Keratinocyte (primary cell): ENCODE measurements around the gene ANAPC16. TPM values are rescaled to one million over a fixed set of nuclear protein-coding genes. Genes with fewer than 3 reads are reported as not detected.

Experiments
- DNase-seq: peaks from one replicate; pipeline ENCODE4 v3.0.0-alpha.2; 2011; ENCODE audit warnings: low read depth, missing footprints, low spot score
- FAIRE-seq: peaks from 2 replicates; lab custom pipeline; 2011; peaks lifted over from hg19 to GRCh38; lab: Jason Lieb, UNC
- H2AFZ ChIP-seq: 2 replicates; pipeline ENCODE4 v1.6.0; 2012; ENCODE audit warnings: low read length, control low read depth, inconsistent platforms; ENCODE audit not compliant: control insufficient read depth
- H3K27ac ChIP-seq: 2 replicates; pipeline ENCODE4 v1.5.1; 2011; ENCODE audit warnings: low read length; ENCODE audit not compliant: control insufficient read depth, insufficient read depth
- H3K27me3 ChIP-seq: 3 replicates; pipeline ENCODE4 v1.6.0; 2011; ENCODE audit warnings: low read length; ENCODE audit not compliant: control insufficient read depth, insufficient read depth; ENCODE audit errors: extremely low read depth
- H3K36me3 ChIP-seq, 2 experiments: 2 replicates in 1 of 2; 3 replicates in 1 of 2; pipeline ENCODE4 v1.5.1; 2011; ENCODE audit warnings: low read length in 2 of 2, mild to moderate bottlenecking in 1 of 2; ENCODE audit not compliant: control insufficient read depth in 2 of 2, insufficient read depth in 2 of 2; ENCODE audit errors: extremely low read depth in 1 of 2
- H3K4me1 ChIP-seq: 3 replicates; pipeline ENCODE4 v1.5.1; 2011; ENCODE audit warnings: low read length; ENCODE audit not compliant: control insufficient read depth, insufficient read depth; ENCODE audit errors: extremely low read depth
- H3K4me2 ChIP-seq: 3 replicates; pipeline ENCODE4 v1.6.0; 2011; ENCODE audit warnings: low read depth, low read length; ENCODE audit not compliant: control insufficient read depth, insufficient read depth; ENCODE audit errors: extremely low read depth
- H3K4me3 ChIP-seq, 3 experiments: fragments of 200-600 bp in 1 of 3; sonication (generic) in 1 of 3; 2 replicates in 2 of 3; 3 replicates in 1 of 3; pipeline ENCODE4 v1.5.1; 2011 to 2016; ENCODE audit warnings: low read length in 3 of 3, mild to moderate bottlenecking in 3 of 3, control low read depth in 2 of 3, inconsistent platforms in 1 of 3, low read depth in 1 of 3, mixed read lengths in 1 of 3, mixed run types in 1 of 3, moderate library complexity in 1 of 3; ENCODE audit not compliant: control insufficient read depth in 2 of 3, insufficient read depth in 2 of 3; ENCODE audit errors: extremely low read depth in 1 of 3
- H3K79me2 ChIP-seq: 2 replicates; pipeline ENCODE4 v1.6.0; 2012; ENCODE audit warnings: low read length; ENCODE audit not compliant: control insufficient read depth, insufficient read depth
- H3K9ac ChIP-seq: 3 replicates; pipeline ENCODE4 v1.6.0; 2011; ENCODE audit warnings: low read length; ENCODE audit not compliant: control insufficient read depth, insufficient read depth; ENCODE audit errors: extremely low read depth
- H3K9me1 ChIP-seq: 3 replicates; pipeline ENCODE4 v1.6.0; 2011; ENCODE audit warnings: low read length; ENCODE audit not compliant: control insufficient read depth, insufficient read depth; ENCODE audit errors: extremely low read depth
- H3K9me3 ChIP-seq: 2 replicates; pipeline ENCODE4 v1.5.1; 2012; ENCODE audit warnings: low read depth, low read length; ENCODE audit not compliant: control insufficient read depth
- H4K20me1 ChIP-seq: 3 replicates; pipeline ENCODE4 v1.6.0; 2011; ENCODE audit warnings: low read length; ENCODE audit not compliant: control insufficient read depth, insufficient read depth; ENCODE audit errors: extremely low read depth
- EZH2 ChIP-seq: IDR thresholded peaks from one replicate; pipeline ENCODE4 v1.6.1; 2012; ENCODE audit warnings: inconsistent platforms, mild to moderate bottlenecking, low read length, moderate library complexity
- dilution Hi-C: fragments of 300-500 bp; cut with MboI; formaldehyde crosslinking; loops from one replicate; pipeline ENCODE4 v1.7.0; 2020; ENCODE audit warnings: low sequenced_read_pairs; ENCODE audit not compliant: extremely low pct_ligation_motif_present
- polyA plus RNA-seq, 5 experiments: library from polyadenylated mRNA; depleted of rRNA in 3 of 5; stranded (reverse) in 3 of 5; stranded (forward) in 1 of 5; unstranded in 1 of 5; fragments of >200 nt; gene quantifications; 1 replicate in 1 of 5; 2 replicates in 3 of 5; 3 replicates in 1 of 5; pipeline versions ENCODE4 v1.2.1 to v1.2.3, GENCODE V29; 2011 to 2012; ENCODE audit warnings: missing spikeins in 2 of 5, low read depth in 1 of 5, low replicate concordance in 1 of 5
- TF ChIP-seq, protein P1 (sequence below), 3 experiments: IDR thresholded peaks in 1 of 3; conservative IDR thresholded peaks in 1 of 3; optimal IDR thresholded peaks in 1 of 3; 2 replicates in 2 of 3; 3 replicates in 1 of 3; pipeline versions ENCODE3 to v1.5.1; 2011; ENCODE audit warnings: low read length in 3 of 3, mild to moderate bottlenecking in 3 of 3, moderate library complexity in 2 of 3, control low read depth in 1 of 3, inconsistent platforms in 1 of 3; ENCODE audit not compliant: insufficient read depth in 2 of 3; ENCODE audit errors: extremely low read depth in 1 of 3

The ANAPC16 gene
- polyA plus RNA-seq, 1 donor (not counting 4 experiments of a cell fraction or from before 2014, with no cell fraction given), result 93.9 TPM

DNA sequence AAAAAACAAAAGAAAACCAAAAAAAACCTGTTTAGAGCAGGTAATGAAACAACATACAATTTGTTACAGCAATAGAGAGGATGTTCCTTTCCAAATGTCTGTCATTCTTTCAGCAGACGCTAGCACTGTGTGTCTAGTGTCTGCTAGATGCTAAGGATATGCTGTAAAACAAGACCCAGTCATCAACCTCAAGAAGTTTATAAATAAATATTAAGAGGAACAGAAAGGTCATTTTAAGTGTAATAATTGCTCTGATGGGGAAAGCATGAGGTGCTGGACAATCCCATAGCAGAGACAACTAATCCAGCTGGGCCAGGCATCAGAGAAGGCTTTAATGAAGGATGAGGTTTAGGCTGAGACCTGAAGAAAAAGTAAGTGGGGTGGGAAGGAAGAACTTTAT, 23.6 kb downstream of the ANAPC16 start:
- no peak overlapping the region for H2AFZ ChIP-seq
- H3K27ac ChIP-seq, result no peak overlapping the region
- H3K79me2 ChIP-seq, result no peaks in the 10 kb centered on the region
- H3K9me3 ChIP-seq, result no peaks in the 10 kb centered on the region
- H3K4me2 ChIP-seq, result no peak overlapping the region
- H3K4me1 ChIP-seq, result peaks cover 8% of the 10 kb centered on the region
- DNase-seq (no peak), FAIRE-seq (no peak)
- H3K9me1 ChIP-seq, result no peaks in the 10 kb centered on the region
- peaks cover 0 to 3% of the 10 kb centered on the region in 2 experiments for H3K36me3 ChIP-seq
- no peak overlapping the region for H3K9ac ChIP-seq
- TF ChIP-seq, protein P1, sequence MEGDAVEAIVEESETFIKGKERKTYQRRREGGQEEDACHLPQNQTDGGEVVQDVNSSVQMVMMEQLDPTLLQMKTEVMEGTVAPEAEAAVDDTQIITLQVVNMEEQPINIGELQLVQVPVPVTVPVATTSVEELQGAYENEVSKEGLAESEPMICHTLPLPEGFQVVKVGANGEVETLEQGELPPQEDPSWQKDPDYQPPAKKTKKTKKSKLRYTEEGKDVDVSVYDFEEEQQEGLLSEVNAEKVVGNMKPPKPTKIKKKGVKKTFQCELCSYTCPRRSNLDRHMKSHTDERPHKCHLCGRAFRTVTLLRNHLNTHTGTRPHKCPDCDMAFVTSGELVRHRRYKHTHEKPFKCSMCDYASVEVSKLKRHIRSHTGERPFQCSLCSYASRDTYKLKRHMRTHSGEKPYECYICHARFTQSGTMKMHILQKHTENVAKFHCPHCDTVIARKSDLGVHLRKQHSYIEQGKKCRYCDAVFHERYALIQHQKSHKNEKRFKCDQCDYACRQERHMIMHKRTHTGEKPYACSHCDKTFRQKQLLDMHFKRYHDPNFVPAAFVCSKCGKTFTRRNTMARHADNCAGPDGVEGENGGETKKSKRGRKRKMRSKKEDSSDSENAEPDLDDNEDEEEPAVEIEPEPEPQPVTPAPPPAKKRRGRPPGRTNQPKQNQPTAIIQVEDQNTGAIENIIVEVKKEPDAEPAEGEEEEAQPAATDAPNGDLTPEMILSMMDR (optimal IDR thresholded peaks at IDR 0.05 in 1 of 3, IDR thresholded peaks at IDR 0.05 in 1 of 3, conservative IDR thresholded peaks at IDR 0.05 in 1 of 3; ENCODE audit: extremely low read depth in 1 of 3, insufficient read depth in 2 of 3, low read length in 3 of 3), result no peak
- no peak for TF ChIP-seq EZH2
- no peaks in the 10 kb centered on the region for H3K27me3 ChIP-seq
- dilution Hi-C loops, result no loop called here
- H4K20me1 ChIP-seq, result no peaks in the 10 kb centered on the region
- H3K4me3 ChIP-seq, result no peak overlapping the region

- TF ChIP-seq, protein P1 (optimal IDR thresholded peaks at IDR 0.05 in 1 of 3, IDR thresholded peaks at IDR 0.05 in 1 of 3, conservative IDR thresholded peaks at IDR 0.05 in 1 of 3; ENCODE audit: extremely low read depth in 1 of 3, insufficient read depth in 2 of 3, low read length in 3 of 3), result no peak
- no peak for TF ChIP-seq EZH2
- Histone ChIP-seq H3K27me3 (no peaks in the 10 kb centered on the region), H3K9ac (no peak overlapping the region), H3K4me1 (peaks cover 13% of the 10 kb centered on the region), H3K27ac (no peak overlapping the region), H3K9me1 (no peaks in the 10 kb centered on the region), H2AFZ (no peak overlapping the region), H3K4me2 (no peak overlapping the region), H3K9me3 (no peaks in the 10 kb centered on the region), H4K20me1 (no peaks in the 10 kb centered on the region), H3K4me3 (no peak overlapping the region), H3K79me2 (no peaks in the 10 kb centered on the region), H3K36me3 (peaks cover 0 to 1% of the 10 kb centered on the region in 2 experiments)
- no peak for DNase-seq
- dilution Hi-C loops, result no loop called here
- FAIRE-seq, result no peak
Observed at GRCh38 chr10:72240371-72240770, 24.6 kb downstream of the ANAPC16 start.
